ENCODE measurements around the gene NFIX. TPM values are rescaled to one million over a fixed set of nuclear protein-coding genes. Genes with fewer than 3 reads are reported as not detected.
A peak's percentile ranks its signal among the peaks of the same experiment; 100 is the strongest.

The NFIX gene
- total RNA-seq, 1 donor from 2014 or later = 160 TPM

GRCh38 chr19:13072188-13072908 is 77.1 kb downstream of the NFIX start:
- intact Hi-C loops (cut with DNase I) = no loop called here
- DNase-seq = no peak
- ATAC-seq (ENCODE audit: poor library complexity) = no peak

- intact Hi-C loops (cut with DNase I) = no loop called here
- DNase-seq = no peak
- no peak for ATAC-seq (ENCODE audit: poor library complexity)
Measured at GRCh38 chr19:13073263-13073662, 78.0 kb downstream of the NFIX start.

DNA sequence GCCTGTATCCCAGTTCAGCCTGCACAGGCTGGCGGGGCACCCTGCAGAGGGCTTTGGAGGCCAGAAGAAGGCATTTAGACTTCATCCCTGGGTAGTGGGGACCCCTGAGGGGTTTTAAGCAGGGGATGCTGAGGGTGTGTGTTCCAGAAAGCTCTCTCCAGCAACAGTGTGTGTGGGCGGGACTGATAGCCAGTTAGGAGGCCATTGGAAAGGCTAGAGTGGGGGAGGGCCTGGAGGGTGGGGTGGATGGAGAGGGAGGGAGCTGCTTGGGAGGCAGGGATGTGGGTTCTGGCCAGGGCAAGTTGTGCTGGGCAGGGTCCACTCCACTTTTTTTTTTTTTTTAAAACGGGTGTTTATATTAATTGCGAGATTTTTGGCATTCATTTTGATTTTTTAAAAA is 79.1 kb downstream of the NFIX start:
- DNase-seq (no peak), ATAC-seq (ENCODE audit: poor library complexity) (no peak)
- intact Hi-C loops (cut with DNase I) = no loop called here

DNA sequence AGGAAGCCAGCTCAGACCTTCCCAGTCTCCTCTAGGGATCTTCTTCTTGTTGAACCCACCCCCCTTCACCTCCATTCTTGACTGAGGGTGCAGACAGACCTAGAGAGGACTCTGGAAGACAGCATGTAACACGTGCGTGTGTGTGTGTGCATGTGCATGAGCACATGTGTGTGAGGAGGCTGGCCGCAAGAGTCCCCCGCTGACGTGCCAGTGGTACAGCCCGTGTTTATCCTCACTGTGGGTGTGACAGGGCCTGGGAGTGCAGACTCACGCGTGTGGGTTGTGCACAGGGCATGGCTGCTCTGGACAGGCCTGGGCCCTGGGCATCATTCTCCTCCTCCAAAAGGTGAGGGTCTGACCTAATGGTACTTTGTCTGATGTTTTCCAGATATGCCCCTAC is 81.0 kb downstream of the NFIX start:
- ATAC-seq (ENCODE audit: poor library complexity) (no peak), DNase-seq (no peak)
- intact Hi-C loops (cut with DNase I) = no loop called here

DNA sequence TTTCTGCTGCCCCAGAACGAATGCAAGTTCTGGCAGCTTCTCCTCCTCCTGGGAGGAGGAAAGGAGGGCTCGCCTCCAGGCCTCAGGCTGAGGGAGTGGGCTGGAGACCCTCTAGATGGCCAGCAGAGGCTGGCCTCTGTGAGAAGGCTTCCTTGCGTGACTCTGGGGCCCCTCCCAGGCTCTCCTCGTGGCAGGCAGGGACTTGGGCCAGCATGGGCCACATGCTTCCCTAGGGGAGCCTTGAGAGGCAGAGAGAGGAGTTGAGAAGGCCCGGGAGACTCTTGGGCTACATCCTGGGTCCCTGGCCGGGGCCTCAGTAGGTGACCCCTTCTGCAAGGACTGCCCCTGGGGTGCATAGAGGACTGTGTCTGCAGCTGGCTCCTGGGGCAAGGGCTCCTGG is 81.5 kb downstream of the NFIX start:
- intact Hi-C loops (cut with DNase I) = no loop called here
- no peak for DNase-seq
- ATAC-seq (ENCODE audit: poor library complexity) = peak; percentile 8

DNA sequence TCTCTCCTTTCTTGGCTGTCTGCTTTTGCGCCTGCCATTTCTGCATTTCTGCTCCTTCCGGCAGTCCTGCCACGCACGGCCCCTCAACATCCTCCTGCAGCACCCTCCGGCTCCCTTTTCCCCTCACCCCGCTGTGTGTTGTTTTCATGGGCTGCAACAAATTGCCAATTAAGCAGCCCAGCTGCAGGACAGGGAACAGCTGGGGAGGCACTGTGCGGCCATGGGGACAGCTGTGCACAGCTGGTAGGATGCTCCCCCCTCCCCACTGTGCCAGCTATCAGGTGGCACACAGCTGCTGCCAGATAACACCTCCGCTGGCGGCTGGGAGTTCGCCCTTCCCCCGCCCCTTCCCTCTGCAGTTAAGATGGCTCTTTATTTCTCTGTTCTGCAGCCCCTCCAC is 82.0 kb downstream of the NFIX start:
- no peak for ATAC-seq (ENCODE audit: poor library complexity)
- intact Hi-C loops (cut with DNase I) = no loop called here
- DNase-seq = no peak

- intact Hi-C loops (cut with DNase I) = no loop called here
- no peak for DNase-seq
- no peak for ATAC-seq (ENCODE audit: poor library complexity)
Measured at GRCh38 chr19:13078381-13078780, 83.1 kb downstream of the NFIX start.

GRCh38 chr19:13078897-13079541 is 83.7 kb downstream of the NFIX start:
- DNase-seq = peak; percentile 73
- intact Hi-C loops (cut with DNase I) = no loop called here
- ATAC-seq (ENCODE audit: poor library complexity) = peak; percentile 67

GRCh38 chr19:13079542-13079986 is 84.3 kb downstream of the NFIX start:
- peak; percentile 74 for DNase-seq
- peak; percentile 48 for ATAC-seq (ENCODE audit: poor library complexity)
- intact Hi-C loops (cut with DNase I) = no loop called here

GRCh38 chr19:13082192-13083007 is 87.1 kb downstream of the NFIX start:
- DNase-seq = peak; percentile 60
- ATAC-seq (ENCODE audit: poor library complexity) = peak; percentile 51
- intact Hi-C loops (cut with DNase I) = no loop called here

- no peak for ATAC-seq (ENCODE audit: poor library complexity)
- DNase-seq = no peak
- intact Hi-C loops (cut with DNase I) = no loop called here
Measured at GRCh38 chr19:13083008-13083404, 87.7 kb downstream of the NFIX start.

- intact Hi-C loops (cut with DNase I) = no loop called here
- DNase-seq (peak; percentile 28), ATAC-seq (ENCODE audit: poor library complexity) (no peak)
Measured at GRCh38 chr19:13083627-13084026, 88.4 kb downstream of the NFIX start.

- DNase-seq (peak; percentile 37), ATAC-seq (ENCODE audit: poor library complexity) (no peak)
- intact Hi-C loops (cut with DNase I) = no loop called here
Measured at GRCh38 chr19:13085666-13086065, 90.4 kb downstream of the NFIX start.

- DNase-seq (no peak), ATAC-seq (ENCODE audit: poor library complexity) (no peak)
- intact Hi-C loops (cut with DNase I) = no loop called here
Measured at GRCh38 chr19:13086341-13086740, 91.1 kb downstream of the NFIX start.

- DNase-seq (peak; percentile 33), ATAC-seq (ENCODE audit: poor library complexity) (no peak)
- intact Hi-C loops (cut with DNase I) = no loop called here
Measured at GRCh38 chr19:13087295-13087694, 92.0 kb downstream of the NFIX start.

GRCh38 chr19:13087795-13088537 is 92.7 kb downstream of the NFIX start:
- intact Hi-C loops (cut with DNase I) = no loop called here
- peak; percentile 39 for DNase-seq
- no peak for ATAC-seq (ENCODE audit: poor library complexity)

- peak; percentile 33 for DNase-seq
- intact Hi-C loops (cut with DNase I) = no loop called here
- no peak for ATAC-seq (ENCODE audit: poor library complexity)
Measured at GRCh38 chr19:13089139-13089856, 94.0 kb downstream of the NFIX start.

DNA sequence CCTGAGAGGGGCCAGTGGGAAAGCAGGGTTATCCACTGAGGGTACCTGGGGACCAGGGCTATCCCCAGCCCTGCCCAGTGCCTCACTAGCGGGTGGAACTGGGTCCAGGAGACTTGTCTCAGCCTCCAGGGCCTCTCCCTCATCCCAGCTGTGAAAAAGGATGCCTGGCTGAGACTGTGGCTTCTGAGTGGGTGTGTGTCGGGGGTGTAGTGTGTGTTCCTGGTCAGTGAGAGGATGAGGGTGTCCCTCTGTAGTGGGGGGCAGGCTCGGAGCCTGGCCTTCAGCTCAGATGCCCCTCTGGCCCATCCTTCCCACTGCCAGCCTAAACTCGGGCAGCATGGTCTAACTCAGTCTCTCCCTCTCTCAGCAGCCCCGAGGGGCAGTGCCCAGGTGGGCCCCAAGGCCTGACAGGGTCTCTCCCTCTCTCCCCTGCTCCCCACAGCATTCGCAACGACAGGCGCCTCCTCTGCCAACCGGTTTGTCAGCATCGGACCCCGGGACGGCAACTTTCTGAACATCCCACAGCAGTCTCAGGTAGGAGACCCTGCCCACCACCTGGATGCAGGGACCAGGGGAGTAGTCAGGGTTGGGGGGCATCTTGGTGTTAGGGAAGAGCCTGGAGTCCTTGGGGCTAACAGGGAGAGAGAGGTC is 94.7 kb downstream of the NFIX start:
- intact Hi-C loops (cut with DNase I) = no loop called here
- DNase-seq (peak; percentile 27), ATAC-seq (ENCODE audit: poor library complexity) (no peak)

All from Right ventricle myocardium superior (tissue), 1 donor.